ENCODE data around the gene ZNF467.

Gene ZNF467

GRCh38 chr7:149811221-149811620 is 37.8 kb upstream of the ZNF467 start:
- no peak overlapping the region for H3K4me3 ChIP-seq
- H3K27ac ChIP-seq, result no peak overlapping the region

- Histone ChIP-seq H3K4me3 (no peak overlapping the region), H3K27ac (no peak overlapping the region)
Observed at GRCh38 chr7:149809215-149809614, 35.8 kb upstream of the ZNF467 start.

GRCh38 chr7:149808311-149808710 is 34.9 kb upstream of the ZNF467 start:
- Histone ChIP-seq H3K4me3 (no peak overlapping the region), H3K27ac (no peak overlapping the region)

GRCh38 chr7:149806726-149807125 is 33.3 kb upstream of the ZNF467 start:
- Histone ChIP-seq H3K4me3 (no peak overlapping the region), H3K27ac (no peak overlapping the region)

- no peak overlapping the region for H3K27ac ChIP-seq
- no peak overlapping the region for H3K4me3 ChIP-seq
Observed at GRCh38 chr7:149804106-149804505, 30.7 kb upstream of the ZNF467 start.

- no peak overlapping the region for H3K4me3 ChIP-seq
Observed at GRCh38 chr7:149803551-149804074, 30.2 kb upstream of the ZNF467 start.

GRCh38 chr7:149802966-149803365 is 29.6 kb upstream of the ZNF467 start:
- Histone ChIP-seq H3K27ac (no peak overlapping the region), H3K4me3 (no peak overlapping the region)

More at GRCh38 chr7:149803551-149804074, 30.2 kb upstream of the ZNF467 start:
- H3K27ac ChIP-seq, result no peak overlapping the region

GRCh38 chr7:149801816-149802215 is 28.4 kb upstream of the ZNF467 start:
- Histone ChIP-seq H3K4me3 (no peak overlapping the region), H3K27ac (no peak overlapping the region)

- Histone ChIP-seq H3K27ac (no peak overlapping the region), H3K4me3 (no peak overlapping the region)
Observed at GRCh38 chr7:149801002-149801566, 27.7 kb upstream of the ZNF467 start.

- H3K27ac ChIP-seq, result no peak overlapping the region
- no peak overlapping the region for H3K4me3 ChIP-seq
Observed at GRCh38 chr7:149800169-149800555, 26.8 kb upstream of the ZNF467 start.

GRCh38 chr7:149799397-149800168 is 26.2 kb upstream of the ZNF467 start:
- no peak overlapping the region for H3K27ac ChIP-seq
- H3K4me3 ChIP-seq, result no peak overlapping the region

- Histone ChIP-seq H3K27ac (no peak overlapping the region), H3K4me3 (no peak overlapping the region)
Observed at GRCh38 chr7:149797771-149798170, 24.4 kb upstream of the ZNF467 start.

GRCh38 chr7:149796287-149796860 is 23.0 kb upstream of the ZNF467 start:
- H3K27ac ChIP-seq, result no peak overlapping the region
- H3K4me3 ChIP-seq, result no peak overlapping the region

- no peak overlapping the region for H3K4me3 ChIP-seq
- H3K27ac ChIP-seq, result no peak overlapping the region
Observed at GRCh38 chr7:149795126-149795525, 21.7 kb upstream of the ZNF467 start.

GRCh38 chr7:149794661-149795060 is 21.3 kb upstream of the ZNF467 start:
- no peak overlapping the region for H3K27ac ChIP-seq
- no peak overlapping the region for H3K4me3 ChIP-seq

- Histone ChIP-seq H3K27ac (no peak overlapping the region), H3K4me3 (no peak overlapping the region)
Observed at GRCh38 chr7:149793261-149793660, 19.9 kb upstream of the ZNF467 start.

- Histone ChIP-seq H3K27ac (no peak overlapping the region), H3K4me3 (no peak overlapping the region)
Observed at GRCh38 chr7:149792220-149792595, 18.8 kb upstream of the ZNF467 start.

- H3K27ac ChIP-seq, result no peak overlapping the region
- no peak overlapping the region for H3K4me3 ChIP-seq
Observed at GRCh38 chr7:149791411-149792219, 18.2 kb upstream of the ZNF467 start.

- Histone ChIP-seq H3K4me3 (no peak overlapping the region), H3K27ac (no peak overlapping the region)
Observed at GRCh38 chr7:149790754-149791360, 17.5 kb upstream of the ZNF467 start.

- Histone ChIP-seq H3K4me3 (no peak overlapping the region), H3K27ac (no peak overlapping the region)
Observed at GRCh38 chr7:149790146-149790548, 16.8 kb upstream of the ZNF467 start.
